Measurements from ENCODE around the gene KLHL4.
"Not testable (repeated sequence)": the region's sequence is repeated elsewhere in the genome, so short reads cannot be mapped to it uniquely, and the experiment has no call there.

The KLHL4 gene

DNA sequence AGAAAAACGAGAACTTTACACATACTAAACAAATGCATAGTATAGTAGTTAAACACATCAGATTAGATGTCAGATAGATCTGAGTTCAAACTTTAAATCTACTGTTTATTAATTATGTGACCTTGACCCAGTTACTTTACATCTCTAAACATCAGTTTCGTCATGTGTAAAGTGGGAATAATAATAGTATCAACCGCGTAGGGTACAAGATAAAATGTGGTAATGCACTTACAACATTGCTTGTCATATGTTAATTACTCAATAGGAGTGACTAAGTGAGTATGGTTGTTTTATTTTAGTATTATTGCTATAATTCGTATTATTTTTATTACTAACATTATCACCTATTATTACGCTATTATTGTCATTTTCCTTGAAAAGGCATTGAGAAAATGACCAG, 144.2 kb downstream of the KLHL4 start:
- DNase-seq (ENCODE audit: low spot score): no peak

DNA sequence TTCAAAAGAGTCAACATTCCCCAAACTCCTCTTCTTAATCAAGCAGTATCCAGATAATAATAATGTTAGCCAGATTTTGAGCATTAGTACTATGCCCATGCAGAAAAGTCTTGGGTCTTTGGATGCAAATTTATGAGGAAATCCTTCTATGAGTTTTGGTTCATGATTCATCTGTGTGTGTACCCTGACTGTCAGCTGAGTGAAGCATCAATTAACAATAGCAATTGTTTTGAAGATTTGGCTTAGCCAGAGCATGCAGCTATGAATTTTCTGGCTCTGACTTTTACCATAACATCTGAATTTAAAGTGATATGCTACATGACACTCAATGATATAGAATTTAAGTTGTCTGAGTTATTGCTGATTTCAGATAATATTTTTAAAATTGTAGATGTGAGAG, 145.8 kb downstream of the KLHL4 start:
- no peak for DNase-seq (ENCODE audit: low spot score)

DNA sequence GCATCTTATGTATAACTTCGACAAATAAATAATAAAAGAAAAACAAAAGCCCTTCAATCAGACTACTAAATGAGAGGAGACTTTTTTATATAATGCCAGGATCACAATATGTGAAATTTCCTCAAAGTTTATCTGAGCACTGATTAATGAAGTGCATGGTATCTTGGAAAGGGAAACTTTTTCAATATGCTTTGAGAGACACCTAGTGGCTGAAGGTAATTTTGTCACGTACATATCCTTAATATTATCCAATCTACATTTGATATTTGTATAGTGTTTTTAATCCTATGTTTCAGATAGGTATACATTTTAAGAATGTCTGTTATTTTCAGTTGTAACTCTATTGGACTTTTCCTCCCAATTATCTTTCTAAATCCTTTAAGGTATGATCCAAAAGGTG, 146.8 kb downstream of the KLHL4 start:
- DNase-seq (ENCODE audit: low spot score): no peak

DNA sequence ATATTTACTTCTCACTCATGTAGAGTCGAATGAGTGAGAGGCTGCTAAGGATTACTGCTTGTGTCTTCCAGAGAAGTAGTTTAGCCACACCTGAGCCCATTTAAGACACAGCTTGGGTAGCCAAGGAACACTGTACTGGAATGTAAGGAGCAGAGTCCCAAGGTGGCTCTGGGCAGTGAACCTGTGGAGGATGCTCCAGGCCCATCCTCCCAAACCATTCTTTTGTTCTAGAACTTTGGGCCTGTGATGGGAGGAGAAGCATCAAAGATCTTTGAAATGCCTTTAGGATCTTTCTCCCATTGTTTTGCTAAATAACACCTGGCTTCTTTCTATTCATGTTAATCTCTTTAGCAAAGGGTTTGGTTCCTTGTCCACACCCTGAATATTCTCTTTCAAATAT, 162.2 kb downstream of the KLHL4 start:
- no peak for DNase-seq (ENCODE audit: low spot score)

DNA sequence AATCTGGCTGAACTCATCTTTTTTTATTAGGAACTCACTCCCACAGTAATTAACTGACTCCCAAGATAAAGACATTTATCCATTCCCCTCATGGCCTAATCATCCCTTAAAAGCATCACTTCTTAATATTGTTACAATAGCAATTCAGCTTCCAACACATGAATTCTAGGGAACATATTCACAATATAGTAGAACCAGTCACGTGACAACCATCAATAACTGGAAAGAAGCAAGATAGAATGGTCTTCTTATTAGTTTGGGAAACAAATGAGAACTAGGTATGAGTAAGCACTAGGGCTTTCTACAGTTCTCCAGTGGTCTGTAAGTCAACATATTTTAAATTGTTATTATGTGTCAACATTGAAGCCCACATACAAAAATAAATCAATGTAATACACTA, 170.1 kb downstream of the KLHL4 start:
- DNase-seq (ENCODE audit: low spot score): no peak

DNA sequence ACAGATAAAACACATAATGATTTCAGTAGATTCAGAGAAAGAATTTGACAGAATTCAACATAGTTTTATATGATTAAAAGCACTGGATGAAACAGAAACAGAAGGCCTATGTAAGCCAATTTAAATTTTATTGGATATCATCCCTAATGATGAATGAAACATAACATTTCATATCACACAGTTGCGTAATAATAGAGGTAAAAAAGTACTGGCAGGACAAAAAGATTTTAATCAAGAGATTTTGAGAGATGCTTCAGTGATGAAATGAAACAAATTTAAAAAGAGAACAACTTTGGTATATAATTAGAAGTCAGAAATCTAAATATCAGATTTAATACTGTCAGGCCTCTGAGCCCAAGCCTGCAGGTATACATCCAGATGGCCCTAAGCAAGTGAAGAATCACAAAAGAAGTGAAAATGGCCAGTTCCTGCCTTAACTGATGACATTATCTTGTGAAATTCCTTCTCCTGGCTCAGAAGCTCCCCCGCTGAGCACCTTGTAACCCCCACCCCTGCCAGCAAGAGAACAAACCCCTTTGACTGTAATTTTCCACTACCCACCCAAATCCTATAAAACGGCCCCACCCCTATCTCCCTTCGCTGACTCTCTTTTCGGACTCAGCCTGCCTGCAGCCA, 170.6 kb downstream of the KLHL4 start:
- DNase-seq (ENCODE audit: low spot score): not testable (repeated sequence)

DNA sequence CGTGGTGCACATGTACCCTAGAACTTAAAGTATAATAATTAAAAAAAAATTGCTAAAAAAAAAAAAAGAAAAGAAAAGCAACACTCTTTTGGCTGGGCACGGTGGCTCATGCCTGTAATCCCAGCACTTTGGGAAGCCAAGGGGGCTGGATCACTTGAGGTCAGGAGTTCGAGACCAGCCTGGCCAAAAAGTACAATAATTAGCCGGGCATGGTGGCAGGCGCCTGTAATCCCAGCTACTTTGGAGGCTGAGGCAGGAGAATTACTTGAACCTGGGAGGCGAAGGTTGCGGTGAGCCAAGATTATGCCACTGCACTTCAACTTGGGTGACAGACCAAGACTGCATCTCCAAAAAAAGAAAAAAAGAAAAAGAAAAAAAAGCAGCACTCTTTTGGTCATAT, 171.6 kb downstream of the KLHL4 start:
- DNase-seq (ENCODE audit: low spot score): not testable (repeated sequence)

DNA sequence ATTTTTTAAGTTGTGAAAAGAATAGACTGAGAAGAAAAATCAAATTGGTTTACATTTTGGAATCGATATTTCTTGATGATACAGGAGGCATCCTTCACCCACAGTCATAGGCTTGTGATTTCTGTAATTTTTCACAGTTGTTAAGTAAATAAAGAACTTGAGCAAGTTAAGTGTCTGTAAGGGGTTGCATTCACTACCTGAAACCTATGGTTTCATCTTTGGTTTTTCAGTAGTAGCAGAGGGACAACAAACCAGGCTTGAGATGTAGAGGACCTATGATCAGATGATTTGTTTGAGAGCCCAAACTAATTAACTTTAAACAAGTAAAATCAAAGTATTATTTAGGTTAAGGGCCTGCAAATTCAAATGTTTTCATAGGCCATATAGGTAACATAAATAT, 175.6 kb downstream of the KLHL4 start:
- DNase-seq (ENCODE audit: low spot score): no peak

DNA sequence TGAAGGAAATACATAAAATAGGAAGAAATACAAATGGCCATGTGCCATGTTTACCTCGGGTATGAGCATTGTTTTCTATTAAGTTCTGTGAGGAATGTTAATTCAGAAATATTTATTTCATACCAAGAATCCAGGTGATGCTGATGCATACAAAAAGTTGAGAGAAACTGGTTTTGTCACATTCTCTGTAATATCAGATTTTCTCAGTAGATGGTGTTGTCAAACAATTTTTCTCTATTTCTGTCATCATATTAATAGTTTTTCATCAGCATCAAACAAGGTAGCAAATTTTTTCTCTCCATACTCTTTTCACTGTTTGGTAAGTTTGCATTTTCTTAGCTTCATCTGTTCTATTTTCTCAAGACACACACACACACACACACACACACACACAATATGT, 179.8 kb downstream of the KLHL4 start:
- no peak for DNase-seq (ENCODE audit: low spot score)

DNA sequence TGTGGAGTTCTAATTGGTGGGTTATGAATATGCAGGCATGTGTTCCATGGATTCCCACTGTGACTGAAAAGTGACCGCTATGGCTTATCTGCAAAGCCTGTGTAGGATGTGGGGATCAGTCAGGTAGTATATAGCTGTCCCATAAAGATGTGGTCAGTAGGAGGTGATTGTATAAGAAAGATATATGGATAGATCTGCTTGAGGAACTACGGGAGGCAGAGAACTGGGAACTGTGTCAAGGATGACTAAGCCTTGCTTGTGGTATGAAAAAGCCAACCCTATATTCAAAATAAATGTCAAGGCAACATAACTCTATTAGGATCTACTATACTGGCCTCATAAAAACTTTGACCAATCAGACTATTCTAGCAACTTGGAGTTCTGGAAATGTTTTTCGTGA, 185.2 kb downstream of the KLHL4 start:
- DNase-seq (ENCODE audit: low spot score): no peak

DNA sequence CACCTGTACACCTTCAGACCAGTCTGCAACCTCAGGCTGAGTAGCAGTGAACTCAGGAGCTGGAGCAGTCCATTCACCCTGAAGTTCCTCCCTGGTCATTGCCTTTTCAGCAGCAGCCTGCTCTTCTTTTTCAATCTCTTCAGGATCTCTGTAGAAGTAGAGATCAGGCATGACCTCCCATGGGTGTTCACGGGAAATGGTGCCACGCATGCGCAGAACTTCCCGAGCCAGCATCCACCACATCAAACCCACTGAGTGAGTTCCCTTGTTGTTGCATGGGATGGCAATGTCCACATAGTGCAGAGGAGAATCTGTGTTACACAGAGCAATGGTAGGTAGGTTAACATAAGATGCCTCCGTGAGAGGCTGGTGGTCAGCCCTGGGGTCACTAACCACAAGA, 185.9 kb downstream of the KLHL4 start:
- DNase-seq (ENCODE audit: low spot score): not testable (repeated sequence)

DNA sequence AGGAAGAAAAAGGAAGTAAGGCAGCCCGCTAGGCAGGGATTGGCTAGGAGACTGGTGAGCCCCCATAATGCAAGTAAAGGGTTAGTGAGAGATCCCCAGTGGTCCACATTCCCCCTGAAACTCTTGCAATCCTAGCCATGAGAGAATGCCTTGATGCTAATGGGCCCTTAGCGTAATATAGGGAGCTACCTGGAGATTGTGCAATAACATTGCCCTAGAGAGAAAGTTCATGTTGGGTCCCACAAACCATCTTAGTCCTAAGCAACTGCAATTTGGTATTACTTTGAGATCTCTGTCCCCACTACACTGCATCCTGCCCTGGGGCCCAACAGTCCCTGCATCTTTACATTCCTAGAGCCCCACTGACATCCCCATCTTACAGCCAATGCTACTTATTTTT, 188.5 kb downstream of the KLHL4 start:
- no peak for DNase-seq (ENCODE audit: low spot score)

DNA sequence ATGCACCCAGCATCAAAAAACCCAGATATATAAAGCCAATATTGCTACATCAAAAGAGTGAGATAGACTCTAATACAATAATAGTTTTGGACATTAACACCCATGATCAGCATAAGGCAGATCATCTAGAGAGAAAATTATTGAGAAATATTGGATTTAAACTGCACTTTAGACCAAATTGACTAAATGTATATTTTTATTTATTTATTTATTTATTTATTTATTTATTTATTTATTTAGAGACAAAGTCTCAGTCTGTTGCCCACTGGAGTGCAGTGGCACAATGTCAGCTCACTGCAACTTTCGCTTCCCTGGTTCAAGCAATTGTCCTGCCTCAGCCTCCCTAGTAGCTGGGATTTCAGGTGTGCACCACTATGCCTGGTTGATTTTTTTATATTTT, 193.0 kb downstream of the KLHL4 start:
- no peak for DNase-seq (ENCODE audit: low spot score)

Data from AG08396 (cell line).